ENCODE data around the gene APCDD1L. TPM values are rescaled to one million over a fixed set of nuclear protein-coding genes. Genes with fewer than 3 reads are reported as not detected.

The APCDD1L gene
- total RNA-seq, 4 donors from 2014 or later = 0.33 to 1.7 (median 1.1) TPM

DNA sequence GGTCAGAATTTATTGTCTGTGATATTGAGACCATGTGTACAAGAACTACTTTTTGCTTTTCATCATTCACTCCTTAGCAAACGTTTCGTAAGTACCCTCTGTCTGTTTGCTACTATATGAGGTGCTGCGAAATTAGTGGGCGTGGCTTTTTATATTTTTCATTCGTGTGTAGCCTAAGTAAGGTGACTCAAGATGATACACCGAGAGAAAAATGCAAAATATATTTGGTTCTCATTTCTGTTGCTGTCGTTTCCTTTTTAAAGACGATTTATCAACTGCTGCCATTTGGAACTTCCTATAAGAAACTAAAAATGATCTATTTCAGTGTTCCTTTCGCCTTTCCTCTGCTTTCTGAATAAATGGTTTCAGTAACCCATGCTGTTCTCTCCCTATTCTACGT, 64.9 kb downstream of the APCDD1L start:
- Histone ChIP-seq H3K36me3 (peaks cover 0 to 36% (median 17%) of the 10 kb centered on the region in 4 donors), H3K4me3 (no peak overlapping the region), H3K27me3 (no peaks in the 10 kb centered on the region), H3K27ac (replicated peaks in 1 of 4) (no peak overlapping the region), H3K9me3 (no peaks in the 10 kb centered on the region), H3K4me1 (peaks cover 0 to 25% (median 16%) of the 10 kb centered on the region in 4 donors)
- intact Hi-C loops (cut with DNase I) = no loop called here
- 46% methylated on average over 10 of the region's 10 CpGs for WGBS
- TF ChIP-seq POLR2A (IDR thresholded peaks at IDR 0.05; ENCODE audit: low read depth) (no peak), POLR2AphosphoS5 (IDR thresholded peaks at IDR 0.05) (no peak), EP300 (IDR thresholded peaks at IDR 0.05) (no peak)
- TF ChIP-seq, protein P1, sequence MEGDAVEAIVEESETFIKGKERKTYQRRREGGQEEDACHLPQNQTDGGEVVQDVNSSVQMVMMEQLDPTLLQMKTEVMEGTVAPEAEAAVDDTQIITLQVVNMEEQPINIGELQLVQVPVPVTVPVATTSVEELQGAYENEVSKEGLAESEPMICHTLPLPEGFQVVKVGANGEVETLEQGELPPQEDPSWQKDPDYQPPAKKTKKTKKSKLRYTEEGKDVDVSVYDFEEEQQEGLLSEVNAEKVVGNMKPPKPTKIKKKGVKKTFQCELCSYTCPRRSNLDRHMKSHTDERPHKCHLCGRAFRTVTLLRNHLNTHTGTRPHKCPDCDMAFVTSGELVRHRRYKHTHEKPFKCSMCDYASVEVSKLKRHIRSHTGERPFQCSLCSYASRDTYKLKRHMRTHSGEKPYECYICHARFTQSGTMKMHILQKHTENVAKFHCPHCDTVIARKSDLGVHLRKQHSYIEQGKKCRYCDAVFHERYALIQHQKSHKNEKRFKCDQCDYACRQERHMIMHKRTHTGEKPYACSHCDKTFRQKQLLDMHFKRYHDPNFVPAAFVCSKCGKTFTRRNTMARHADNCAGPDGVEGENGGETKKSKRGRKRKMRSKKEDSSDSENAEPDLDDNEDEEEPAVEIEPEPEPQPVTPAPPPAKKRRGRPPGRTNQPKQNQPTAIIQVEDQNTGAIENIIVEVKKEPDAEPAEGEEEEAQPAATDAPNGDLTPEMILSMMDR (IDR thresholded peaks at IDR 0.05) = no peak
- DNase-seq (ENCODE audit: extremely low spot score) = no peak

DNA sequence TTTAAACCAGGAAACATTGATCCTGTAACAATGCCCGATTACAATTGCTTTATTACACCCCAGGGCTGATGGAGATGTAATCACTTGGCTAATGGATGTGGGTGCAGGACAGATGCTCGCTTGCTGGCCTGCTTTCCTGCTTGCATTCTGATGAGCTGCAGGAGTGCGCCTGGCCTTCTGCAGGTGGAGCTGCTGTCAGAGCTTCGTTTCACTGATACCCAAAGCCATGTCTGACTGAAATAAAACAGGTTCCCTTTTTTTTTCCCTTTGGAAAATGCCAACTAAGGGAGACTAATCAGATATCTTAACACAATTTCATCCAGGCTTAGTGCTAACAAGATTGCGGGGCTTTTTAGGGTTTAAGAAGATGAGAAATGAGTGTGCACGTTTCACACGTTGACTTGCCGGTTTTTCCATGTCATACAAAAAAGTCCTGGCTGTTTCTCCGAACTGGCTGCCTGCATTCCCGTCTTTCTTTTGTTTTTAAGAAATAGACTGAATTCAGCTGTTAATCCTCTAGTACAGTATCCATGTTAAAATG, 65.4 kb downstream of the APCDD1L start:
- H3K27ac ChIP-seq (replicated peaks in 1 of 4) = no peak overlapping the region
- DNase-seq (ENCODE audit: extremely low spot score) = no peak
- H3K9me3 ChIP-seq = no peaks in the 10 kb centered on the region
- H3K36me3 ChIP-seq = peaks cover 0 to 41% (median 21%) of the 10 kb centered on the region in 4 donors
- no peaks in the 10 kb centered on the region for H3K27me3 ChIP-seq
- H3K4me3 ChIP-seq = no peak overlapping the region
- TF ChIP-seq, protein P1 (IDR thresholded peaks at IDR 0.05) = no peak
- TF ChIP-seq POLR2A (IDR thresholded peaks at IDR 0.05; ENCODE audit: low read depth) (no peak), POLR2AphosphoS5 (IDR thresholded peaks at IDR 0.05) (no peak), EP300 (IDR thresholded peaks at IDR 0.05) (no peak)
- intact Hi-C loops (cut with DNase I) = loop anchor here (2.0 kb wide), 1 partner anchor 213 kb away; no protein-coding TSS in a partner anchor
- H3K4me1 ChIP-seq = peaks cover 0 to 25% (median 16%) of the 10 kb centered on the region in 4 donors
- 53% methylated on average over 10 of the region's 10 CpGs for WGBS

DNA sequence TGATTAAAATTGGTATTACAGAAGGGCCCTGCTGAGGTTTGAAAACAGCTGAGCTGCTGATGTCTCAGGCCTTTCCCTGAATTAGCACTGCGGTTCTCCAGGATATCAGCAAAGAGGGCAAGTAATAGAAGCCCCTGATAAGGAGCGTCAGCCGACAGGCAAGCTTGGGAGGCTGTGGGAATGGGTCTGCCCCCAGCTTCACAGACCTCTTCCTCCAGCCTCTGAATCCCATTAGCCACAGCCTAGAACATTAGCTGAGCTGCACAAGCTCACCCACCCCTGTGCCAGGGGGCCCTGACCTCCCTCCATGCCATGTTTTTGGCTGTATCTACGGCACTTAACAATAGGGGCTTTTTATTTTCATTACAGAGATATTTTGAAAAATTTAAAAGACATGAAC, 66.2 kb downstream of the APCDD1L start:
- intact Hi-C loops (cut with DNase I) = loop anchor here (2.0 kb wide), 1 partner anchor 212 kb away; no protein-coding TSS in a partner anchor
- 96% methylated on average over 4 of the region's 4 CpGs for WGBS

DNA sequence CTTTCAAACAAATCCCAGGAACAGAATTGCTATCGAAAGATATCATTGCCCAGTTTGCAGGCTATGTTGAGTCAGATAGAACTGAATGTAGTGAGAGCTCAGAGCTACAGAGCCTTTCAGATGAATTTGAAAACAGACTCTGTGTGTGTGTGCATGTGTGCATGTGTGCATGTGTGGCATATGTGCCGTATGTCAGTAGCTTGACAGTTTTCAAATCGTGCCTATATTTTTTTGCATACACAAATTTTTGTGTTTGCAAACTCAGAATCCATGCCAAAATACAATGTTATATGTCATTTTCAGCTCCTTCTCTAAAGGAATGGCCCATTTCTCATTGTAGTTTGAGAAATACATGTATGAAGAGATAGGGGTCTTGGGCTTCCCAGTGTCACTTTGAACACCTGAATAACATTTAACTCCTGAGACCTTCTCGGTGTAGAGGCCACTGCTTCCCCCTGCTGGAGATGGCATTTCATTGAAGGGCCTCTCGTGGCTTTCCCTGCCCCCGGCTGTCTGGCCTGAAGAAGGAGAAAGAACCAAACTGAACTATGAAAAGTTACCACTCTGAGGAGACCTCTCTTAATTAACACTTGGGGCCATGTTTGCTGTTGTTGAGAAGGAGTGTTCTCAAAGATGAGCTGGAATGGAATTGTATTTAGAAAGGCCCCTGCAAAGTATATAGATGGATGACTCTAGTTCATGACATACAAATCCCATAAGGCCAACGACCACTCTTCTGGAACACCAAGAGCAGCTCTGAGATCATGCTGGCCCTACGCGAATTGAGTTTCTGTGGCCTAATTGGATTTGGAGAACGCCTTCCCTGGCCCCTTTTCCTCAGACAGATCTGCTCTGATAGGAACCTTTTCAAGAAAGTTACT, 67.4 kb downstream of the APCDD1L start:
- no peak for DNase-seq (ENCODE audit: extremely low spot score)
- H3K9me3 ChIP-seq = no peaks in the 10 kb centered on the region
- H3K27me3 ChIP-seq = no peaks in the 10 kb centered on the region
- H3K27ac ChIP-seq (replicated peaks in 1 of 4) = no peak overlapping the region
- H3K36me3 ChIP-seq = peaks cover 11 to 54% (median 35%) of the 10 kb centered on the region in 4 donors
- intact Hi-C loops (cut with DNase I) = loop anchor here (2.0 kb wide), 1 partner anchor 211 kb away; no protein-coding TSS in a partner anchor
- TF ChIP-seq EP300 (IDR thresholded peaks at IDR 0.05) (no peak), POLR2AphosphoS5 (IDR thresholded peaks at IDR 0.05) (no peak), POLR2A (IDR thresholded peaks at IDR 0.05; ENCODE audit: low read depth) (no peak)
- TF ChIP-seq, protein P1 (IDR thresholded peaks at IDR 0.05) = peak; percentile 58 to 69 (median 60)
- H3K4me1 ChIP-seq = peaks cover 0 to 25% (median 16%) of the 10 kb centered on the region in 4 donors
- H3K4me3 ChIP-seq = no peak overlapping the region
- WGBS = 65% methylated on average over 10 of the region's 10 CpGs

More for the DNA sequence above, 66.2 kb downstream of the APCDD1L start:
- no peak overlapping the region for H3K27ac ChIP-seq (replicated peaks in 1 of 4)
- no peak for DNase-seq (ENCODE audit: extremely low spot score)
- H3K9me3 ChIP-seq = no peaks in the 10 kb centered on the region
- H3K4me3 ChIP-seq = no peak overlapping the region
- H3K4me1 ChIP-seq = peaks cover 0 to 25% (median 16%) of the 10 kb centered on the region in 4 donors
- TF ChIP-seq, protein P1 (IDR thresholded peaks at IDR 0.05) = no peak
- TF ChIP-seq EP300 (IDR thresholded peaks at IDR 0.05) = no peak
- TF ChIP-seq POLR2A (IDR thresholded peaks at IDR 0.05; ENCODE audit: low read depth) = no peak
- no peak for TF ChIP-seq POLR2AphosphoS5 (IDR thresholded peaks at IDR 0.05)
- H3K27me3 ChIP-seq = no peaks in the 10 kb centered on the region
- H3K36me3 ChIP-seq = peaks cover 8 to 49% (median 29%) of the 10 kb centered on the region in 4 donors
